H9 (cell line): Measurements from ENCODE around the gene MED31. TPM values are rescaled to one million over a fixed set of nuclear protein-coding genes. Genes with fewer than 3 reads are reported as not detected.

Experiments
- DNase-seq: peaks from one replicate; pipeline ENCODE4 v3.0.0-alpha.2; 2017
- H2AFZ ChIP-seq: one replicate; pipeline ENCODE4 v1.6.1; 2013; ENCODE audit warnings: mild to moderate bottlenecking, low read length, control low read depth, moderate library complexity
- H2AK5ac ChIP-seq: 2 replicates; pipeline ENCODE4 v1.6.1; 2013; ENCODE audit warnings: low read length, control low read depth, mixed read lengths; ENCODE audit not compliant: insufficient read length
- H2BK120ac ChIP-seq: one replicate; pipeline ENCODE4 v1.6.1; 2013; ENCODE audit warnings: low read depth, mild to moderate bottlenecking, low read length, control low read depth, inconsistent platforms; ENCODE audit not compliant: poor library complexity, severe bottlenecking
- H2BK12ac ChIP-seq: 2 replicates; pipeline ENCODE4 v1.6.1; 2013; ENCODE audit warnings: low read length, control low read depth, mixed read lengths, low read depth; ENCODE audit not compliant: insufficient read length
- H2BK15ac ChIP-seq: 2 replicates; pipeline ENCODE4 v1.6.1; 2013; ENCODE audit warnings: low read depth, low read length, control low read depth
- H2BK20ac ChIP-seq: one replicate; pipeline ENCODE4 v1.6.1; 2013; ENCODE audit warnings: low read depth, mild to moderate bottlenecking, low read length, control low read depth, inconsistent platforms; ENCODE audit not compliant: poor library complexity, severe bottlenecking
- H2BK5ac ChIP-seq: 2 replicates; pipeline ENCODE4 v1.6.1; 2013; ENCODE audit warnings: low read length, control low read depth, mixed read lengths; ENCODE audit not compliant: insufficient read length
- H3K14ac ChIP-seq: 2 replicates; pipeline ENCODE4 v1.6.1; 2013; ENCODE audit warnings: low read length, control low read depth; ENCODE audit not compliant: insufficient read depth
- H3K18ac ChIP-seq: 2 replicates; pipeline ENCODE4 v1.6.1; 2013; ENCODE audit warnings: low read depth, mild to moderate bottlenecking, mixed read lengths, low read length, control low read depth; ENCODE audit not compliant: insufficient read length
- H3K23ac ChIP-seq: 2 replicates; pipeline ENCODE4 v1.6.1; 2013; ENCODE audit warnings: low read length, control low read depth, mixed read lengths, low read depth; ENCODE audit not compliant: insufficient read length
- H3K23me2 ChIP-seq: 2 replicates; pipeline ENCODE4 v1.6.1; 2013; ENCODE audit warnings: low read depth, mild to moderate bottlenecking, mixed read lengths, low read length, control low read depth; ENCODE audit not compliant: insufficient read length, poor library complexity, severe bottlenecking
- H3K27ac ChIP-seq: 2 replicates; pipeline ENCODE4 v1.5.1; 2013; ENCODE audit warnings: low read length, control low read depth, mixed read lengths, low read depth; ENCODE audit not compliant: insufficient read length
- H3K27me3 ChIP-seq: 2 replicates; pipeline ENCODE4 v1.6.1; 2013; ENCODE audit warnings: low read length, control low read depth, inconsistent platforms; ENCODE audit not compliant: insufficient read depth
- H3K4ac ChIP-seq: 2 replicates; pipeline ENCODE4 v1.6.1; 2013; ENCODE audit warnings: low read depth, mild to moderate bottlenecking, control low read depth, inconsistent platforms, low read length, moderate library complexity
- H3K4me1 ChIP-seq: 2 replicates; pipeline ENCODE4 v1.6.1; 2013; ENCODE audit warnings: low read length, control low read depth, inconsistent platforms; ENCODE audit not compliant: insufficient read depth
- H3K4me2 ChIP-seq: 2 replicates; pipeline ENCODE4 v1.6.1; 2013; ENCODE audit warnings: low read length, control low read depth, mixed read lengths; ENCODE audit not compliant: insufficient read length, insufficient read depth
- H3K56ac ChIP-seq: 2 replicates; pipeline ENCODE4 v1.6.1; 2013; ENCODE audit warnings: low read depth, mild to moderate bottlenecking, mixed read lengths, low read length, control low read depth; ENCODE audit not compliant: insufficient read length
- H3K79me1 ChIP-seq: 2 replicates; pipeline ENCODE4 v1.6.1; 2013; ENCODE audit warnings: low read depth, mild to moderate bottlenecking, moderate library complexity, low read length, control low read depth, inconsistent platforms; ENCODE audit not compliant: insufficient read depth, poor library complexity, severe bottlenecking
- H3K79me2 ChIP-seq: 2 replicates; pipeline ENCODE4 v1.6.1; 2013; ENCODE audit warnings: low read length, control low read depth, inconsistent platforms; ENCODE audit not compliant: insufficient read depth
- H3K9ac ChIP-seq: 2 replicates; pipeline ENCODE4 v1.6.1; 2013; ENCODE audit warnings: low read length, control low read depth, mixed read lengths; ENCODE audit not compliant: insufficient read length; ENCODE audit errors: extremely low read depth
- H3K9me3 ChIP-seq: one replicate; pipeline ENCODE4 v1.6.1; 2013; ENCODE audit warnings: low read depth, low read length, inconsistent platforms; ENCODE audit not compliant: control insufficient read depth
- H3T11ph ChIP-seq: one replicate; pipeline ENCODE4 v1.6.1; 2013; ENCODE audit warnings: mild to moderate bottlenecking, low read length, control low read depth, inconsistent platforms
- H4K20me1 ChIP-seq: one replicate; pipeline ENCODE4 v1.6.1; 2013; ENCODE audit not compliant: control insufficient read depth, insufficient read length, insufficient read depth
- H4K5ac ChIP-seq: 2 replicates; pipeline ENCODE4 v1.6.1; 2013; ENCODE audit warnings: low read depth, mild to moderate bottlenecking, mixed read lengths, low read length, control low read depth; ENCODE audit not compliant: insufficient read length
- H4K8ac ChIP-seq: replicated peaks from 2 replicates; pipeline ENCODE4 v1.6.1; 2013; ENCODE audit warnings: low read length, control low read depth, mixed read lengths, low read depth; ENCODE audit not compliant: insufficient read length
- H4K91ac ChIP-seq: 2 replicates; pipeline ENCODE4 v1.6.1; 2013; ENCODE audit warnings: low read depth, mild to moderate bottlenecking, moderate library complexity, mixed read lengths, low read length, control low read depth; ENCODE audit not compliant: insufficient read length
- H3K27ac Mint-ChIP-seq, 3 experiments: 2 replicates in 2 of 3; 3 replicates in 1 of 3; pipeline ENCODE4 v1.8.0; 2020 to 2021; ENCODE audit warnings: mixed read lengths in 3 of 3, mild to moderate bottlenecking in 1 of 3, moderate library complexity in 1 of 3
- H3K27me3 Mint-ChIP-seq: 2 replicates; pipeline ENCODE4 v1.8.0; 2021; ENCODE audit warnings: low read depth, mild to moderate bottlenecking, moderate library complexity, mixed read lengths
- H3K36me3 Mint-ChIP-seq, 3 experiments: 2 replicates in 2 of 3; 3 replicates in 1 of 3; pipeline ENCODE4 v1.8.0; 2020 to 2021; ENCODE audit warnings: low read depth in 3 of 3, mixed read lengths in 3 of 3; ENCODE audit not compliant: insufficient read depth in 1 of 3
- H3K4me1 Mint-ChIP-seq, 2 experiments: 2 replicates each; pipeline ENCODE4 v1.8.0; 2020; ENCODE audit warnings: mixed read lengths in 2 of 2
- H3K4me3 Mint-ChIP-seq, 2 experiments: 2 replicates in 1 of 2; 3 replicates in 1 of 2; pipeline ENCODE4 v1.8.0; 2020 to 2021; ENCODE audit warnings: mild to moderate bottlenecking in 2 of 2, mixed read lengths in 2 of 2, moderate library complexity in 1 of 2
- H3K9me3 Mint-ChIP-seq, 2 experiments: 2 replicates in 1 of 2; 3 replicates in 1 of 2; pipeline ENCODE4 v1.8.0; 2020; ENCODE audit warnings: mild to moderate bottlenecking in 2 of 2, mixed read lengths in 2 of 2, moderate library complexity in 1 of 2
- CTCF ChIP-seq: fragments of 200-600 bp; sonication (generic); conservative IDR thresholded peaks from 3 replicates; pipeline ENCODE4 v1.8.0; 2021; ENCODE audit warnings: antibody characterized with exemption, mild to moderate bottlenecking
- WGBS: extraction: QIAGEN DNeasy Blood & Tissue Kit; methylation state at CpG from one replicate; pipeline ENCODE4 v1.1.7; 2013; ENCODE audit warnings: missing lambda C conversion rate, low lambda C conversion rate, mixed read lengths; ENCODE audit not compliant: insufficient read length; ENCODE audit errors: extremely low coverage; 5-methylcytosine and 5-hydroxymethylcytosine counted together
- total RNA-seq: library from RNA; stranded (reverse); gene quantifications from 2 replicates; pipeline ENCODE4 v1.2.1, GENCODE V29; 2021

The MED31 gene
- total RNA-seq, 1 experiment from 2014 or later = 11.8 TPM

GRCh38 chr17:6639586-6640535, 11.5 kb downstream of the MED31 start:
- H3K23me2 ChIP-seq = peaks cover 18% of the 10 kb centered on the region
- peak overlapping the region; percentile 99 for H3K4me2 ChIP-seq
- H3K9me3 ChIP-seq = no peaks in the 10 kb centered on the region
- no peak overlapping the region for H3K23ac ChIP-seq
- no peak overlapping the region for H3K27ac ChIP-seq
- no peak overlapping the region for H2AK5ac ChIP-seq
- no peak overlapping the region for H3K56ac ChIP-seq
- H3K14ac ChIP-seq = peak overlapping the region; percentile 45
- H4K8ac ChIP-seq = no peak overlapping the region
- H2BK20ac ChIP-seq = no peak overlapping the region
- H3K79me1 ChIP-seq = no peaks in the 10 kb centered on the region
- no peak overlapping the region for H2AFZ ChIP-seq
- H3T11ph ChIP-seq = no peak overlapping the region
- H2BK15ac ChIP-seq = no peak overlapping the region
- H3K27me3 ChIP-seq = no peaks in the 10 kb centered on the region
- Mint-ChIP-seq H3K4me3 (peak overlapping the region; percentile 91 to 94), H3K9me3 (no peaks in the 10 kb centered on the region), H3K27ac (peak overlapping the region in 2 of 3 experiments; percentile 89 to 100; a peak in 3 of 7 replicates), H3K27me3 (no peaks in the 10 kb centered on the region; the same call in 1 of the 2 replicates), H3K4me1 (peaks cover 15 to 20% of the 10 kb centered on the region in 2 experiments), H3K36me3 (peaks cover 4 to 26% (median 25%) of the 10 kb centered on the region in 3 experiments; a peak in 6 of 7 replicates)
- H3K4me1 ChIP-seq = no peaks in the 10 kb centered on the region
- WGBS = no CpG with 5 or more reads among the region's 67 CpGs
- H3K9ac ChIP-seq = peak overlapping the region; percentile 57
- no peak overlapping the region for H4K5ac ChIP-seq
- H3K18ac ChIP-seq = peak overlapping the region; percentile 18
- H4K20me1 ChIP-seq = no peaks in the 10 kb centered on the region
- DNase-seq = peak; percentile 52
- peaks cover 2% of the 10 kb centered on the region; the same call in 1 of the 2 replicates for H3K79me2 ChIP-seq
- no peak overlapping the region for H4K91ac ChIP-seq
- H3K4ac ChIP-seq = no peak overlapping the region
- H2BK12ac ChIP-seq = no peak overlapping the region
- no peak overlapping the region for H2BK120ac ChIP-seq
- H2BK5ac ChIP-seq = no peak overlapping the region
- TF ChIP-seq CTCF = no peak
